ENCODE data around the gene SNAP47.

DNA sequence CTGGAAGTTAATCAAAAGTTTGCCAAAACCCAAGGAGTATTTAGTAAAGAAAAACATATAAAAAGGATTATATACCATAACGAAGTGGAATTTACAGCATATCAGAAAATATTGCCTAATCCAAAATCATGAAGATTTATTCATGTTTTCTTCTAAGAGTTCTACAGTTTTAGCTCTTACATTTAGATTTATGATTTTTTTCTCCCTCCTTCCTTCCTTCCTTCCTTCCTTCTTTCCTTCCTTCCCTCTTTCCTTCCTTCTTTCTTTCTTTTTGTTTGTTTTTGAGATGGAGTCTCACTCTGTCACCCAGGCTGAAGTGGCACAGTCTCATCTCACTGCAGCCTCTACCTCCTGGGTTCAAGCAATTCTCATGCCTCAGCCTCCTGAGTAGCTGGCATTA, 64.5 kb downstream of the SNAP47 start:
- TF ChIP-seq GATA2 (IDR thresholded peaks at IDR 0.05; ENCODE audit: low read depth, low read length) (no peak), GATA3 (IDR thresholded peaks at IDR 0.05; ENCODE audit: low read depth, low read length) (no peak)

Measured in SH-SY5Y (cell line).